Neural cell (in vitro differentiated cells): ENCODE data around the gene RERE. TPM values are rescaled to one million over a fixed set of nuclear protein-coding genes. Genes with fewer than 3 reads are reported as not detected.

Source experiments
- H2AFZ ChIP-seq: fragments of 200-600, 300-800 bp; sonication (generic), shearing (Covaris generic); 2 replicates; pipeline ENCODE4 v1.6.0; 2014; ENCODE audit warnings: low read depth, mild to moderate bottlenecking, antibody characterized with exemption, low read length, moderate library complexity
- H3F3A ChIP-seq: fragments of 200-600 bp; shearing (Covaris generic); 2 replicates; pipeline ENCODE4 v1.6.1; 2016; ENCODE audit warnings: mild to moderate bottlenecking, moderate library complexity, mixed read lengths, antibody characterized with exemption, low read length; ENCODE audit not compliant: insufficient read depth, poor library complexity, severe bottlenecking
- H3K27ac ChIP-seq: fragments of 200-600, 300-800 bp; sonication (generic), shearing (Covaris generic); 2 replicates; pipeline ENCODE4 v1.5.1; 2014; ENCODE audit warnings: mild to moderate bottlenecking, low read length, moderate library complexity
- H3K27me3 ChIP-seq: fragments of 300-800, 200-600 bp; sonication (generic), shearing (Covaris generic); 2 replicates; pipeline ENCODE4 v1.6.0; 2014; ENCODE audit warnings: mild to moderate bottlenecking, low read depth, low read length, moderate library complexity; ENCODE audit not compliant: insufficient read depth
- H3K36me3 ChIP-seq: fragments of 300-800, 200-600 bp; sonication (generic), shearing (Covaris generic); 2 replicates; pipeline ENCODE4 v1.5.1; 2014; ENCODE audit warnings: mild to moderate bottlenecking, antibody characterized with exemption, low read length, moderate library complexity; ENCODE audit not compliant: insufficient read depth
- H3K4me2 ChIP-seq: fragments of 300-800, 200-600 bp; sonication (generic), shearing (Covaris generic); 2 replicates; pipeline ENCODE4 v1.6.0; 2014; ENCODE audit warnings: mild to moderate bottlenecking, low read length
- H3K4me3 ChIP-seq: fragments of 300-800, 200-600 bp; sonication (generic), shearing (Covaris generic); 2 replicates; pipeline ENCODE4 v1.5.1; 2014; ENCODE audit warnings: mild to moderate bottlenecking, low read length, moderate library complexity
- H3K79me2 ChIP-seq: fragments of 200-600 bp; shearing (Covaris generic); replicated peaks from 2 replicates; pipeline ENCODE4 v1.6.0; 2014; ENCODE audit warnings: mild to moderate bottlenecking, low read length, moderate library complexity; ENCODE audit not compliant: insufficient read depth
- H3K9ac ChIP-seq: fragments of 300-800, 200-600 bp; sonication (generic), shearing (Covaris generic); 2 replicates; pipeline ENCODE4 v1.6.1; 2016; ENCODE audit warnings: mild to moderate bottlenecking, low read length, mixed read lengths
- H3K9me2 ChIP-seq: fragments of 200-600 bp; shearing (Covaris generic); 2 replicates; pipeline ENCODE4 v1.6.1; 2016; ENCODE audit warnings: mild to moderate bottlenecking, low read length, mixed read lengths; ENCODE audit not compliant: insufficient read depth
- H3K9me3 ChIP-seq: fragments of 200-600, 300-800 bp; sonication (generic), shearing (Covaris generic); 2 replicates; pipeline ENCODE4 v1.6.1; 2016; ENCODE audit warnings: mild to moderate bottlenecking, mixed run types, low read length, moderate library complexity, mixed read lengths
- H4K20me1 ChIP-seq: fragments of 200-600 bp; shearing (Covaris generic); 2 replicates; pipeline ENCODE4 v1.6.1; 2016; ENCODE audit warnings: mild to moderate bottlenecking, mixed run types; ENCODE audit not compliant: insufficient read depth
- CTCF ChIP-seq: fragments of 450-650 bp; IDR thresholded peaks from 2 replicates; pipeline ENCODE4 v1.5.1; 2014; ENCODE audit warnings: antibody characterized with exemption, mild to moderate bottlenecking, moderate library complexity; ENCODE audit not compliant: poor library complexity, severe bottlenecking
- EP300 ChIP-seq: fragments of 450-650 bp; conservative IDR thresholded peaks from 2 replicates; pipeline ENCODE4 v1.6.1; 2014; ENCODE audit warnings: antibody characterized with exemption, mild to moderate bottlenecking, moderate library complexity; ENCODE audit not compliant: poor library complexity, severe bottlenecking
- EZH2 ChIP-seq: fragments of 200-600, 300-800 bp; shearing (Covaris generic), sonication (generic); IDR thresholded peaks from 2 replicates; pipeline ENCODE4 v1.6.1; 2014; ENCODE audit warnings: antibody characterized with exemption, low read length, borderline replicate concordance, mild to moderate bottlenecking; ENCODE audit not compliant: insufficient read depth, poor library complexity, severe bottlenecking
- MXI1 ChIP-seq: fragments of 450-650 bp; conservative IDR thresholded peaks from 2 replicates; pipeline ENCODE4 v1.6.1; 2014; ENCODE audit warnings: antibody characterized with exemption, mild to moderate bottlenecking; ENCODE audit not compliant: poor library complexity, severe bottlenecking
- POLR2AphosphoS5 ChIP-seq: IDR thresholded peaks from 2 replicates; pipeline ENCODE4 v1.6.1; 2012
- RAD21 ChIP-seq: fragments of 450-650 bp; conservative IDR thresholded peaks from 2 replicates; pipeline ENCODE4 v1.6.1; 2014; ENCODE audit warnings: antibody characterized with exemption, mild to moderate bottlenecking, moderate library complexity
- REST ChIP-seq: IDR thresholded peaks from 2 replicates; pipeline ENCODE4 v1.6.1; 2012; ENCODE audit warnings: borderline replicate concordance
- SMC3 ChIP-seq: fragments of 450-650 bp; conservative IDR thresholded peaks from 2 replicates; pipeline ENCODE4 v1.6.1; 2014; ENCODE audit warnings: antibody characterized with exemption, mild to moderate bottlenecking, moderate library complexity; ENCODE audit not compliant: poor library complexity
- polyA plus RNA-seq: library from polyadenylated mRNA; depleted of rRNA; stranded (reverse); fragments of >200 nt; gene quantifications from 2 replicates; pipeline ENCODE4 v1.2.3, GENCODE V29; 2014

Gene RERE
- polyA plus RNA-seq, 1 donor from 2014 or later = 21.0 TPM

- Histone ChIP-seq H2AFZ (no peak overlapping the region), H3K9me3 (no peaks in the 10 kb centered on the region), H3F3A (peaks cover 3% of the 10 kb centered on the region), H3K9me2 (no peaks in the 10 kb centered on the region), H3K27ac (no peak overlapping the region), H3K27me3 (no peaks in the 10 kb centered on the region), H3K4me3 (no peak overlapping the region), H3K4me2 (no peak overlapping the region), H3K9ac (no peak overlapping the region), H4K20me1 (peaks cover 2% of the 10 kb centered on the region), H3K79me2 (peaks cover 69% of the 10 kb centered on the region), H3K36me3 (no peaks in the 10 kb centered on the region)
- TF ChIP-seq REST = no peak
These were observed 183.5 kb downstream of the RERE start for GRCh38 chr1:8633741-8634501.

- H3K36me3 ChIP-seq = no peaks in the 10 kb centered on the region
- peaks cover 68% of the 10 kb centered on the region for H3K79me2 ChIP-seq
- H2AFZ ChIP-seq = no peak overlapping the region
- peak overlapping the region; percentile 52 for H3K4me3 ChIP-seq
- H3K9me2 ChIP-seq = no peaks in the 10 kb centered on the region
- no peaks in the 10 kb centered on the region for H3K27me3 ChIP-seq
- H4K20me1 ChIP-seq = peaks cover 2% of the 10 kb centered on the region
- H3K4me2 ChIP-seq = peak overlapping the region; percentile 46
- no peaks in the 10 kb centered on the region for H3K9me3 ChIP-seq
- TF ChIP-seq SMC3 = no peak
- TF ChIP-seq REST = no peak
- no peak for TF ChIP-seq MXI1
- TF ChIP-seq POLR2AphosphoS5 = peak; percentile 74
- TF ChIP-seq EZH2 = no peak
- peak; percentile 76 for TF ChIP-seq EP300
- TF ChIP-seq CTCF = no peak
- peak; percentile 22 for TF ChIP-seq RAD21
- peaks cover 3% of the 10 kb centered on the region for H3F3A ChIP-seq
- peak overlapping the region; percentile 77 for H3K27ac ChIP-seq
- H3K9ac ChIP-seq = peak overlapping the region; percentile 34
These were observed 185.3 kb downstream of the RERE start for GRCh38 chr1:8632102-8632501.
